ENCODE data around the gene ETFA.

ETFA gene

DNA sequence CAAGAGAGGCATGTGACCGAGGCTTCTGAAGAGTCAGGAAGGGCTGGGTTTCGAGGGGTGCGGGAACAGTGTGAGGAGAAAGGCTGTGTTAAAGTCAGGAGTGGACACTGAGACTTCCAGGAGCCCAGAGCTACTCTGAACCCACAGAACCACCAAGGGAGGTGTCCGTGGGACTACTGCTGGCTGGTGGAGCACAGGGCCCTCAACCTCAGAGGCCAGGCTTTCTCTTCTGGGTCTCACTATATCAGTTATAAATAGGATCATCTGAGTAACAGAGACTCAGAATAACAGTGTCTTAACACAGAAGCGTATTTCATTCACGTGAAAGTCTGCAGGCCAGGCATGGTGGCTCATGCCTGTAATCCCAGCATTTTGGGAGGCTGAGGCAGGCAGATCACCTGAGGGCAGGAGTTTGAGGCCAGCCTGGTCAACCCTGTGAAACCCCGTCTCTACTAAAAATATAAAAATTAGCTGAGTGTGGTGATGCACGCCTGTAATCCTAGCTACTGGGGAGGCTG lies 137.9 kb downstream of the ETFA start:
- no peak for TF ChIP-seq CEBPB (IDR thresholded peaks at IDR 0.05)
- TF ChIP-seq ZBTB7A (IDR thresholded peaks at IDR 0.05; ENCODE audit: low read depth), result no peak
- TF ChIP-seq, protein P1, sequence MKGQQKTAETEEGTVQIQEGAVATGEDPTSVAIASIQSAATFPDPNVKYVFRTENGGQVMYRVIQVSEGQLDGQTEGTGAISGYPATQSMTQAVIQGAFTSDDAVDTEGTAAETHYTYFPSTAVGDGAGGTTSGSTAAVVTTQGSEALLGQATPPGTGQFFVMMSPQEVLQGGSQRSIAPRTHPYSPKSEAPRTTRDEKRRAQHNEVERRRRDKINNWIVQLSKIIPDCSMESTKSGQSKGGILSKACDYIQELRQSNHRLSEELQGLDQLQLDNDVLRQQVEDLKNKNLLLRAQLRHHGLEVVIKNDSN (IDR thresholded peaks at IDR 0.05), result no peak
- TF ChIP-seq, protein P2, sequence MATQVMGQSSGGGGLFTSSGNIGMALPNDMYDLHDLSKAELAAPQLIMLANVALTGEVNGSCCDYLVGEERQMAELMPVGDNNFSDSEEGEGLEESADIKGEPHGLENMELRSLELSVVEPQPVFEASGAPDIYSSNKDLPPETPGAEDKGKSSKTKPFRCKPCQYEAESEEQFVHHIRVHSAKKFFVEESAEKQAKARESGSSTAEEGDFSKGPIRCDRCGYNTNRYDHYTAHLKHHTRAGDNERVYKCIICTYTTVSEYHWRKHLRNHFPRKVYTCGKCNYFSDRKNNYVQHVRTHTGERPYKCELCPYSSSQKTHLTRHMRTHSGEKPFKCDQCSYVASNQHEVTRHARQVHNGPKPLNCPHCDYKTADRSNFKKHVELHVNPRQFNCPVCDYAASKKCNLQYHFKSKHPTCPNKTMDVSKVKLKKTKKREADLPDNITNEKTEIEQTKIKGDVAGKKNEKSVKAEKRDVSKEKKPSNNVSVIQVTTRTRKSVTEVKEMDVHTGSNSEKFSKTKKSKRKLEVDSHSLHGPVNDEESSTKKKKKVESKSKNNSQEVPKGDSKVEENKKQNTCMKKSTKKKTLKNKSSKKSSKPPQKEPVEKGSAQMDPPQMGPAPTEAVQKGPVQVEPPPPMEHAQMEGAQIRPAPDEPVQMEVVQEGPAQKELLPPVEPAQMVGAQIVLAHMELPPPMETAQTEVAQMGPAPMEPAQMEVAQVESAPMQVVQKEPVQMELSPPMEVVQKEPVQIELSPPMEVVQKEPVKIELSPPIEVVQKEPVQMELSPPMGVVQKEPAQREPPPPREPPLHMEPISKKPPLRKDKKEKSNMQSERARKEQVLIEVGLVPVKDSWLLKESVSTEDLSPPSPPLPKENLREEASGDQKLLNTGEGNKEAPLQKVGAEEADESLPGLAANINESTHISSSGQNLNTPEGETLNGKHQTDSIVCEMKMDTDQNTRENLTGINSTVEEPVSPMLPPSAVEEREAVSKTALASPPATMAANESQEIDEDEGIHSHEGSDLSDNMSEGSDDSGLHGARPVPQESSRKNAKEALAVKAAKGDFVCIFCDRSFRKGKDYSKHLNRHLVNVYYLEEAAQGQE (IDR thresholded peaks at IDR 0.05; ENCODE audit: low read depth), result no peak
- TF ChIP-seq, protein P3, sequence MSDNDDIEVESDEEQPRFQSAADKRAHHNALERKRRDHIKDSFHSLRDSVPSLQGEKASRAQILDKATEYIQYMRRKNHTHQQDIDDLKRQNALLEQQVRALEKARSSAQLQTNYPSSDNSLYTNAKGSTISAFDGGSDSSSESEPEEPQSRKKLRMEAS (IDR thresholded peaks at IDR 0.05), result no peak

DNA sequence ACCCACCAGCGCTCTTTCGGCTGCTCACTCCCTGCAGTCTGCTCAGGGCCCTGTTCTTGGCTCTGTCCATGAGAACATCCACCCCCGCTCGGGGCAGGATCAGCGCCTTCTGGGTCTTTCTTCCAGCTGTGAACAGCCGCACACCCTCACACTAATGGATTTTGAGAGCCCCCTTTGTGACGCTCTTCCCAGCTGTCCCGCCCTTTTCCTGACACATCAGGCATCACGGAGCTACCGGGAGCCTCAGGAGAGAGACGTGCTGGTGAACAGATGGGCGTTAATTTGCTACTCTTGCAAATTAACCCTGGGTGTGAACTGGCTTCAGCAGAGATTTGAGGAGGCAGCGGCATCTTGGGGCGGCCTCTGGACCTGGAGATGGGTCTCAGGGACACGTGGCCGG lies 138.5 kb downstream of the ETFA start:
- no peak for TF ChIP-seq RAD21 (IDR thresholded peaks at IDR 0.05; ENCODE audit: low read depth)
- no peak for TF ChIP-seq ZBTB7A (IDR thresholded peaks at IDR 0.05; ENCODE audit: low read depth)
- TF ChIP-seq CREB1 (IDR thresholded peaks at IDR 0.05; ENCODE audit: low read depth), result no peak
- no peak for TF ChIP-seq NFIC (IDR thresholded peaks at IDR 0.05)
- no peak for TF ChIP-seq CEBPB (IDR thresholded peaks at IDR 0.05)
- TF ChIP-seq YY1 (IDR thresholded peaks at IDR 0.05; ENCODE audit: low read depth), result no peak
- TF ChIP-seq TEAD4 (IDR thresholded peaks at IDR 0.05), result no peak

DNA sequence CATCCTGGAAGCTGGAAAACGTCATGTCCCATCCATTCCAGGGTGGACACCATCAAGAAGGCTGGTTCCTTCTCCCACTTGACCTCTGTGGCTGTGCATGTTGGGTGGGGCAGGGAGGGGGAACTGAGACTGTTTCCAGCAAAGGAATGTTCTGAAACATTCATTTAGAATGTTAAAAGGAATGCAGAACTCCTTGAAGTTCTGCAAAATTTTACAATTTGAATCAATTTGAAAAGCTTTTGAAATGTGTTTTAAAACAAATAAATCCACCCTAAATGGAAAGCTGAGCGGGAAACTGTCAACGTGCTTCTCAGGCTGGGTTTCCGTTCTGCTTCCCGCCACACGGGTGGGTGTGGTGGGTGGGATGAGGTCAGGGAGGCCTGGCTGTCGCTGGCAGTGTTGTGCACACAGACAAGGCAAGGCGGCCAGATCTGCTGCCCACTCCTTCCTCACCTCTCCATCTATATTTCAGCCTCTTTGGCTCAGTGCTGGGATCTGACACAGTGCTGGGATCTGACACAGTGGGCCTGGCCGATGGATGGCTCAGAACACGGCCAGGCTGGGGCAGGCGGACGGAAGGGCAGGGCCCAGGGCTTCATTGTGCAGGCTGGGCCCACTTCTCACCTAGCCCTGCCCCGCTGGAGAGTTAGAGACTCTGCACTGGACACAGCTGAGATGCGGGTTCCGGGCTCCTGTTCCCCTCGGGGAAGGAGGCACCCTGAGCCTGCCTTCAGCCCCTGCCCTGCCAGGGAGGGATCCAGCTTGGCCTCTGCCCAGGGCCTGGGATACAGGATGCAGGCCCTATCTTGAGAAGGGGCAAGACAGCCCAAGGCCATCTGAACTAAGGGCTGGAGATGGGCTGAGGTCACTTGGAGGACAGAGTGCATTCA lies 141.1 kb downstream of the ETFA start:
- TF ChIP-seq, protein P2 (IDR thresholded peaks at IDR 0.05; ENCODE audit: low read depth), result no peak
- TF ChIP-seq CEBPB (IDR thresholded peaks at IDR 0.05) (no peak), NFIC (IDR thresholded peaks at IDR 0.05) (no peak), TAF1 (IDR thresholded peaks at IDR 0.05; ENCODE audit: low read depth) (no peak)
- TF ChIP-seq, protein P3 (IDR thresholded peaks at IDR 0.05), result no peak

DNA sequence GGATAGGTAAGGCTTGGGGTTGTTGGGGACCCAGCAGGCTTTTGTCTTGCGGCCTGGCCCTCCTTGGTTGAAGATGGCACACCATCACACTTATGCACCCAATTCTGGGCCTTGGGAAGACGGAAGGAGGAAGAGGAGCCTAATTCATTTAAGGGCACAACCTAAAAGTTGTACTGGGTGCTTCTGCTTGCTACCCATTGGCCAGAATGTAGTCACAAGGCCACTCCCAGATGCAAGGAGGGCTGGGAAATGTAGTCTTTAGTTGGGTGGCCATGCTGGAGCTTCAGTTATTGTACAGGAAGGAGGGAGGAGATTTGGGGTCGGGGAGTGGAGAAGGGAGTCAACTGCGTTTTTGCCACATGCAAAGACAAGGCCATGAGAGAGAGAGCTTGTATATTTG lies 142.3 kb downstream of the ETFA start:
- no peak for TF ChIP-seq NFIC (IDR thresholded peaks at IDR 0.05)
- no peak for TF ChIP-seq RAD21 (IDR thresholded peaks at IDR 0.05; ENCODE audit: low read depth)
- TF ChIP-seq, protein P2 (IDR thresholded peaks at IDR 0.05; ENCODE audit: low read depth), result no peak
- no peak for TF ChIP-seq EGR1 (IDR thresholded peaks at IDR 0.05)
- no peak for TF ChIP-seq TEAD4 (IDR thresholded peaks at IDR 0.05)
- TF ChIP-seq TCF12 (IDR thresholded peaks at IDR 0.05; ENCODE audit: low read depth), result no peak
- TF ChIP-seq CREB1 (IDR thresholded peaks at IDR 0.05; ENCODE audit: low read depth), result no peak
- no peak for TF ChIP-seq TAF1 (IDR thresholded peaks at IDR 0.05; ENCODE audit: low read depth)
- peak; percentile 90 for TF ChIP-seq YY1 (IDR thresholded peaks at IDR 0.05; ENCODE audit: low read depth)
- TF ChIP-seq CEBPB (IDR thresholded peaks at IDR 0.05), result no peak
- TF ChIP-seq ZBTB7A (IDR thresholded peaks at IDR 0.05; ENCODE audit: low read depth), result no peak
- no peak for TF ChIP-seq FOXM1 (IDR thresholded peaks at IDR 0.05; ENCODE audit: borderline replicate concordance, low read depth)
- TF ChIP-seq, protein P1 (IDR thresholded peaks at IDR 0.05), result peak; percentile 92
- TF ChIP-seq, protein P3 (IDR thresholded peaks at IDR 0.05), result no peak
- no peak for TF ChIP-seq EP300 (IDR thresholded peaks at IDR 0.05; ENCODE audit: borderline replicate concordance)
